GM12878 (cell line): ENCODE measurements around the gene FAM20B. TPM values are rescaled to one million over a fixed set of nuclear protein-coding genes. Genes with fewer than 3 reads are reported as not detected.

Experiments
- ATAC-seq: fragments of 200-7000 bp; cut with Tn5 transposase; 3 replicates; pipeline ENCODE4 v1.9.1; 2020; ENCODE audit warnings: mild to moderate bottlenecking, moderate library complexity
- BruUV-seq: library from RNA; stranded (reverse); fragments of 400-500 nt; replicated peaks from 2 replicates; lab custom pipeline; 2021; lab: Mats Ljungman, UMichigan
- CTCF ChIA-PET: fragments of 300-600 bp; sonication (Branson Sonifier 250); formaldehyde crosslinking; extraction: SDS; loops from one replicate; lab custom pipeline; 2021; ENCODE audit warnings: inconsistent platforms; lab: Yijun Ruan, JAX
- POLR2A ChIA-PET: fragments of 350-600 bp; formaldehyde crosslinking; extraction: SDS; loops from one replicate; lab custom pipeline; 2021; ENCODE audit warnings: inconsistent platforms; lab: Charles Lee
- RAD21 ChIA-PET: fragments of 300-600 bp; sonication (Branson Sonifier 250); formaldehyde crosslinking; loops from one replicate; lab custom pipeline; 2023; ENCODE audit warnings: antibody characterized with exemption; ENCODE audit not compliant: unreplicated experiment; lab: Charles Lee
- SMC1A ChIA-PET: fragments of 300-600 bp; sonication (Branson Sonifier 250); formaldehyde crosslinking; loops from one replicate; lab custom pipeline; 2023; ENCODE audit not compliant: unreplicated experiment, uncharacterized antibody; lab: Charles Lee
- DNase-seq: peaks from one replicate; pipeline ENCODE4 v3.0.0-alpha.2; 2011; ENCODE audit warnings: low read depth, low spot score
- FAIRE-seq: peaks from 3 replicates; lab custom pipeline; 2011; peaks lifted over from hg19 to GRCh38; lab: Jason Lieb, UNC
- H2AFZ ChIP-seq: 2 replicates; pipeline ENCODE4 v1.6.0; 2011; ENCODE audit warnings: low read depth, low read length, control low read depth; ENCODE audit not compliant: control insufficient read depth
- H3K27ac ChIP-seq: 2 replicates; pipeline ENCODE4 v1.5.1; 2011; ENCODE audit warnings: control low read depth; ENCODE audit not compliant: control insufficient read depth, insufficient read depth
- H3K27me3 ChIP-seq, 2 experiments: replicated peaks in 1 of 2; 2 replicates each; pipeline versions ENCODE4 v1.6.0 to v1.6.1; 2011; ENCODE audit warnings: low read length in 1 of 2; ENCODE audit not compliant: control insufficient read depth in 2 of 2, insufficient read depth in 2 of 2
- H3K36me3 ChIP-seq, 2 experiments: 2 replicates each; pipeline ENCODE4 v1.5.1; 2011; ENCODE audit warnings: low read length in 1 of 2; ENCODE audit not compliant: control insufficient read depth in 2 of 2, insufficient read depth in 2 of 2
- H3K4me1 ChIP-seq: 2 replicates; pipeline ENCODE4 v1.6.1; 2011; ENCODE audit warnings: mild to moderate bottlenecking, low read length, moderate library complexity, mixed read lengths; ENCODE audit not compliant: control insufficient read depth, insufficient read depth
- H3K4me2 ChIP-seq: 2 replicates; pipeline ENCODE4 v1.6.0; 2011; ENCODE audit warnings: control low read depth; ENCODE audit not compliant: control insufficient read depth, insufficient read depth
- H3K4me3 ChIP-seq: fragments of 200-600 bp; sonication (generic); 2 replicates; pipeline ENCODE4 v1.5.1; 2016
- H3K79me2 ChIP-seq: 2 replicates; pipeline ENCODE4 v1.6.0; 2011; ENCODE audit warnings: low read length; ENCODE audit not compliant: control insufficient read depth, insufficient read depth
- H3K9ac ChIP-seq: 2 replicates; pipeline ENCODE4 v1.8.0; 2011; ENCODE audit warnings: low read length, control low read depth, mixed read lengths; ENCODE audit not compliant: control insufficient read depth, insufficient read depth
- H3K9me3 ChIP-seq: replicated peaks from 3 replicates; pipeline ENCODE4 v1.5.1; 2011; ENCODE audit warnings: mild to moderate bottlenecking, low read length; ENCODE audit not compliant: control insufficient read depth, insufficient read depth
- H4K20me1 ChIP-seq: 2 replicates; pipeline ENCODE4 v1.6.0; 2011; ENCODE audit not compliant: control insufficient read depth, insufficient read depth
- STAT1 ChIP-seq: fragments of 450-650 bp; conservative IDR thresholded peaks from 2 replicates; pipeline ENCODE4 v1.6.1; 2014; ENCODE audit warnings: antibody characterized with exemption, mild to moderate bottlenecking
- SUZ12 ChIP-seq: fragments of 200-600 bp; sonication (generic); IDR thresholded peaks from one replicate; pipeline ENCODE4 v1.6.1; 2018; ENCODE audit warnings: antibody characterized with exemption, mild to moderate bottlenecking; ENCODE audit not compliant: unreplicated experiment
- ZBED1 ChIP-seq: IDR thresholded peaks from 2 replicates; pipeline ENCODE4 v1.6.1; 2016; ENCODE audit warnings: borderline replicate concordance
- ZNF24 ChIP-seq: fragments of 450-650 bp; IDR thresholded peaks from 2 replicates; pipeline ENCODE4 v1.6.1; 2017; ENCODE audit warnings: antibody characterized with exemption, mild to moderate bottlenecking
- WGBS: methylation state at CpG from one replicate; pipeline ENCODE4 v1.1.6; 2016; ENCODE audit warnings: low lambda C conversion rate; ENCODE audit not compliant: insufficient replicate concordance, insufficient coverage; ENCODE audit errors: missing lambda C conversion rate; 5-methylcytosine and 5-hydroxymethylcytosine counted together
- in situ Hi-C: fragments of 300-500 bp; cut with MboI; formaldehyde crosslinking; loops from 9 replicates; pipeline ENCODE4 v1.14.3; 2018; ENCODE audit warnings: mixed read lengths
- intact Hi-C: fragments of 100-400 bp; cut with micrococcal nuclease; formaldehyde crosslinking; loops from one replicate; pipeline ENCODE4 v1.14.2; 2022; ENCODE audit not compliant: unreplicated experiment
- polyA plus RNA-seq, 11 experiments: library from polyadenylated mRNA; depleted of rRNA in 4 of 11; unstranded in 6 of 11; stranded (reverse) in 5 of 11; fragments of >200 nt; fragmentation: Nextera tagmentation in 4 of 11; fragmentation: Illumina TruSeq in 1 of 11; extraction: Ambion mirVana in 4 of 11; extraction: Trizol in 1 of 11; gene quantifications; 1 replicate in 1 of 11; 2 replicates in 10 of 11; pipeline versions ENCODE4 v1.2.1 to v1.2.3, GENCODE V29; 2011 to 2016; ENCODE audit warnings: inconsistent platforms in 2 of 11, missing spikeins in 2 of 11, low read depth in 1 of 11
- total RNA-seq, 4 experiments: library from RNA; depleted of rRNA in 3 of 4; stranded (reverse); fragments of >200 nt in 3 of 4; fragmentation: Illumina TruSeq in 1 of 4; extraction: Trizol in 1 of 4; gene quantifications; 2 replicates each; pipeline versions ENCODE4 v1.2.1 to v1.2.3, GENCODE V29; 2013 to 2021
- TF ChIP-seq, protein P1 (sequence below): fragments of 450-650 bp; IDR thresholded peaks from 2 replicates; pipeline ENCODE4 v1.6.1; 2016; ENCODE audit warnings: mild to moderate bottlenecking
- TF ChIP-seq, protein P2 (sequence below): IDR thresholded peaks from 2 replicates; pipeline ENCODE4 v1.6.1; 2012; ENCODE audit warnings: improper control_type of control experiment, low read depth, low read length; ENCODE audit not compliant: insufficient replicate concordance

FAM20B gene
- total and polyA plus RNA-seq, 10 of the 15 experiments (the other 5 are each of a cell fraction or from before 2014, with no cell fraction given) = 2.4 to 25.6 (median 12.8) TPM

DNA sequence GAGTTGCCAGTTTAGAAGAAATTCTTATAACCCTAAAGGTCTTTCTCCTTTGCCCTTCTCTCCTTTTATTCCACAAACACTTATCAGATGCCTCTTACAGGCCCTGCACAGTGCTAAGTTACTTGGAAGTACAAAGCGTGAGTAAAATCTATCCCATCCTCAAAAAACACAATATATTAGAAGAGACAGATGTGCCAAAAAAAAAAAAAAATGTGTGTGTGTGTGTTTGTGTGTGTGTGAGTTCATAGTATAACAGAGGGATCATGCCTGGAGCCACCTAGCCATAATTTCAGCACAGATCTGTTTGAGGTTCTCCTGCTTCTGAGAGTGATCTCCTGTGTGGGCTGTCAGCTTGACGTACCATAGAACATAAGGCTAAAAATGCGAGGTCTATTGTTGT is 5.0 kb downstream of the FAM20B start:
- Histone ChIP-seq H3K9me3 (no peaks in the 10 kb centered on the region), H3K4me1 (peaks cover 55% of the 10 kb centered on the region), H3K9ac (no peak overlapping the region)
- POLR2A ChIA-PET = interaction anchor here (1.0 kb wide), 1 partner anchor 50 kb away, joined by 3 read pairs; no protein-coding TSS in a partner anchor
- no TSS peak for BruUV-seq
- SMC1A ChIA-PET = interaction anchor here (1.1 to 2.1 kb wide), 2 partner anchors 17 to 50 kb away, joined by 3 to 6 read pairs; no protein-coding TSS in a partner anchor
- 52% methylated on average over 3 of the region's 3 CpGs for WGBS
- intact Hi-C loops = no loop called here
- TF ChIP-seq, protein P1, sequence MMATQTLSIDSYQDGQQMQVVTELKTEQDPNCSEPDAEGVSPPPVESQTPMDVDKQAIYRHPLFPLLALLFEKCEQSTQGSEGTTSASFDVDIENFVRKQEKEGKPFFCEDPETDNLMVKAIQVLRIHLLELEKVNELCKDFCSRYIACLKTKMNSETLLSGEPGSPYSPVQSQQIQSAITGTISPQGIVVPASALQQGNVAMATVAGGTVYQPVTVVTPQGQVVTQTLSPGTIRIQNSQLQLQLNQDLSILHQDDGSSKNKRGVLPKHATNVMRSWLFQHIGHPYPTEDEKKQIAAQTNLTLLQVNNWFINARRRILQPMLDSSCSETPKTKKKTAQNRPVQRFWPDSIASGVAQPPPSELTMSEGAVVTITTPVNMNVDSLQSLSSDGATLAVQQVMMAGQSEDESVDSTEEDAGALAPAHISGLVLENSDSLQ = peak; percentile 33; the same call in 1 of the 2 replicates
- TF ChIP-seq SUZ12 = no peak
- TF ChIP-seq, all 136 proteins: peak for 1
- no peak for ATAC-seq
- peak overlapping the region; percentile 48 for H3K4me2 ChIP-seq
- H3K27me3 ChIP-seq = no peaks in the 10 kb centered on the region
- ChIA-PET CTCF (no interaction called here), RAD21 (no interaction called here)
- H3K36me3 ChIP-seq = no peaks in the 10 kb centered on the region
- peaks cover 82% of the 10 kb centered on the region for H3K79me2 ChIP-seq
- DNase-seq = no peak
- peak overlapping the region; percentile 18; the same call in 1 of the 2 replicates for H3K4me3 ChIP-seq
- in situ Hi-C loops = no loop called here
- peak overlapping the region; percentile 18; the same call in 1 of the 2 replicates for H3K27ac ChIP-seq
- no peaks in the 10 kb centered on the region for H4K20me1 ChIP-seq
- no peak overlapping the region for H2AFZ ChIP-seq
- no peak for FAIRE-seq

DNA sequence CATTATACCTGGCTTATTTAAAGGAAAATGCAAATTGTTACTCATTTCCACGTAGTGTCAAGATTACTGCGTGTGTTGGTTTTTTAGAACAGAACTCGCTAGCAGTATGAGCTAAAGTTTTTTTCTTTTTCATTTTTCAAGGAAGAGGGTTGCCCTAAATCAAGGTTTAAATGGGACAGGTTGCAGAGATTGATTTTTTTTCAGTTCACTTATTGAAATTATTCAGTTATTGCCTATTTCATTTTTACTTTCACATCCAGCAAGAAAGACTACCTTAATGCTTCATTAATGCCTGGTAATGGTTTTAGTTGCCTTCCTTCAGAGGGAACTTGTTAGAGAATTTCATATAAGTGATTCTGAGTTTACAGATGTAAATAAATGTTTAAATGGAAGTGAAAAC is 5.6 kb downstream of the FAM20B start:
- CTCF ChIA-PET = no interaction called here
- intact Hi-C loops = no loop called here

More for the DNA sequence above, 5.6 kb downstream of the FAM20B start:
- ChIA-PET SMC1A (interaction anchor here (1.1 to 2.1 kb wide), 2 partner anchors 17 to 50 kb away, joined by 3 to 6 read pairs; no protein-coding TSS in a partner anchor), RAD21 (no interaction called here), POLR2A (interaction anchor here (1.0 kb wide), 1 partner anchor 49 kb away, joined by 3 read pairs; no protein-coding TSS in a partner anchor)
- Histone ChIP-seq H3K36me3 (no peaks in the 10 kb centered on the region), H3K4me2 (peak overlapping the region; percentile 48), H3K79me2 (peaks cover 84% of the 10 kb centered on the region), H2AFZ (no peak overlapping the region), H3K4me1 (peaks cover 61% of the 10 kb centered on the region), H3K27me3 (no peaks in the 10 kb centered on the region), H4K20me1 (no peaks in the 10 kb centered on the region), H3K27ac (no peak overlapping the region; the same call in 1 of the 2 replicates), H3K9ac (no peak overlapping the region; the same call in 1 of the 2 replicates), H3K4me3 (peak overlapping the region; percentile 31; the same call in 1 of the 2 replicates), H3K9me3 (no peaks in the 10 kb centered on the region)
- ATAC-seq (no peak), FAIRE-seq (no peak), DNase-seq (no peak)
- in situ Hi-C loops = no loop called here
- BruUV-seq = no TSS peak
- TF ChIP-seq STAT1 = no peak
- no peak for TF ChIP-seq ZBED1
- TF ChIP-seq, protein P2, sequence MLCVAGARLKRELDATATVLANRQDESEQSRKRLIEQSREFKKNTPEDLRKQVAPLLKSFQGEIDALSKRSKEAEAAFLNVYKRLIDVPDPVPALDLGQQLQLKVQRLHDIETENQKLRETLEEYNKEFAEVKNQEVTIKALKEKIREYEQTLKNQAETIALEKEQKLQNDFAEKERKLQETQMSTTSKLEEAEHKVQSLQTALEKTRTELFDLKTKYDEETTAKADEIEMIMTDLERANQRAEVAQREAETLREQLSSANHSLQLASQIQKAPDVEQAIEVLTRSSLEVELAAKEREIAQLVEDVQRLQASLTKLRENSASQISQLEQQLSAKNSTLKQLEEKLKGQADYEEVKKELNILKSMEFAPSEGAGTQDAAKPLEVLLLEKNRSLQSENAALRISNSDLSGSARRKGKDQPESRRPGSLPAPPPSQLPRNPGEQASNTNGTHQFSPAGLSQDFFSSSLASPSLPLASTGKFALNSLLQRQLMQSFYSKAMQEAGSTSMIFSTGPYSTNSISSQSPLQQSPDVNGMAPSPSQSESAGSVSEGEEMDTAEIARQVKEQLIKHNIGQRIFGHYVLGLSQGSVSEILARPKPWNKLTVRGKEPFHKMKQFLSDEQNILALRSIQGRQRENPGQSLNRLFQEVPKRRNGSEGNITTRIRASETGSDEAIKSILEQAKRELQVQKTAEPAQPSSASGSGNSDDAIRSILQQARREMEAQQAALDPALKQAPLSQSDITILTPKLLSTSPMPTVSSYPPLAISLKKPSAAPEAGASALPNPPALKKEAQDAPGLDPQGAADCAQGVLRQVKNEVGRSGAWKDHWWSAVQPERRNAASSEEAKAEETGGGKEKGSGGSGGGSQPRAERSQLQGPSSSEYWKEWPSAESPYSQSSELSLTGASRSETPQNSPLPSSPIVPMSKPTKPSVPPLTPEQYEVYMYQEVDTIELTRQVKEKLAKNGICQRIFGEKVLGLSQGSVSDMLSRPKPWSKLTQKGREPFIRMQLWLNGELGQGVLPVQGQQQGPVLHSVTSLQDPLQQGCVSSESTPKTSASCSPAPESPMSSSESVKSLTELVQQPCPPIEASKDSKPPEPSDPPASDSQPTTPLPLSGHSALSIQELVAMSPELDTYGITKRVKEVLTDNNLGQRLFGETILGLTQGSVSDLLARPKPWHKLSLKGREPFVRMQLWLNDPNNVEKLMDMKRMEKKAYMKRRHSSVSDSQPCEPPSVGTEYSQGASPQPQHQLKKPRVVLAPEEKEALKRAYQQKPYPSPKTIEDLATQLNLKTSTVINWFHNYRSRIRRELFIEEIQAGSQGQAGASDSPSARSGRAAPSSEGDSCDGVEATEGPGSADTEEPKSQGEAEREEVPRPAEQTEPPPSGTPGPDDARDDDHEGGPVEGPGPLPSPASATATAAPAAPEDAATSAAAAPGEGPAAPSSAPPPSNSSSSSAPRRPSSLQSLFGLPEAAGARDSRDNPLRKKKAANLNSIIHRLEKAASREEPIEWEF = peak; percentile 32
- TF ChIP-seq ZNF24 = peak; percentile 53; the same call in 1 of the 2 replicates
- 0% methylated on average over 3 of the region's 3 CpGs for WGBS
